Ovary (tissue), 9 donors: ENCODE data around the gene FAM114A2. TPM values are rescaled to one million over a fixed set of nuclear protein-coding genes. Genes with fewer than 3 reads are reported as not detected.

Source experiments
- DNase-seq, 5 donors: peaks; one replicate each; pipeline ENCODE4 v3.0.0-alpha.2; 2019 to 2020
- H3K27ac ChIP-seq, 2 donors: fragments of 200-600 bp; one replicate each; pipeline versions ENCODE4 v1.5.1 to v1.8.0; 2019 to 2022
- H3K27me3 ChIP-seq: fragments of 200-600 bp; one replicate; pipeline ENCODE4 v1.8.0; 2022
- H3K36me3 ChIP-seq: fragments of 200-600 bp; sonication (generic); one replicate; pipeline ENCODE4 v1.5.1; 2019
- H3K4me1 ChIP-seq: one replicate; pipeline ENCODE4 v1.8.1; 2013; ENCODE audit warnings: mild to moderate bottlenecking, moderate library complexity; ENCODE audit not compliant: insufficient read depth
- H3K4me3 ChIP-seq: fragments of 200-600 bp; sonication (generic); one replicate; pipeline ENCODE4 v1.5.1; 2017
- H3K9me3 ChIP-seq, 2 donors: fragments of 200-600 bp in 1 of 2; sonication (generic) in 1 of 2; one replicate each; pipeline versions ENCODE4 v1.5.1 to v1.8.1; 2013 to 2019; ENCODE audit warnings: mild to moderate bottlenecking in 1 of 2, moderate library complexity in 1 of 2
- EP300 ChIP-seq: sonication (generic); formaldehyde crosslinking; IDR thresholded peaks from one replicate; pipeline ENCODE4 v1.6.1; 2017; ENCODE audit warnings: antibody characterized with exemption
- POLR2A ChIP-seq: fragments of 450-650 bp; IDR thresholded peaks from one replicate; pipeline ENCODE4 v1.6.1; 2017; ENCODE audit warnings: antibody characterized with exemption, mild to moderate bottlenecking, moderate library complexity
- WGBS, 3 donors: extraction: QIAGEN DNeasy Blood & Tissue Kit in 1 of 3; methylation state at CpG; one replicate each; pipeline versions ENCODE4 v1.1.5 to v1.1.7; 2013 to 2017; 5-methylcytosine and 5-hydroxymethylcytosine counted together
- intact Hi-C, 4 donors: fragments of 100-400 bp; cut with DNase I; formaldehyde crosslinking; loops; one replicate each; pipeline versions ENCODE4 v1.11.0 to v1.15.1; 2022 to 2023
- polyA plus RNA-seq, 2 donors: library from polyadenylated mRNA; stranded (reverse); fragments of 200-250 nt in 1 of 2; fragments of 350-450 nt in 1 of 2; fragmentation: Illumina TruSeq in 1 of 2; extraction: RNeasy Lipid Tissue Mini Kit (QIAGEN cat#74804) in 1 of 2; gene quantifications; one replicate each; pipeline ENCODE4 v1.2.3, GENCODE V29; 2013 to 2014
- total RNA-seq, 7 donors: library from RNA; depleted of rRNA in 2 of 7; stranded (reverse); fragments of >200 nt in 2 of 7; fragmentation: NEBNext Ultra II Directional in 3 of 7; extraction: Animal tissue kit (Norgen Biotek cat#: 25700) in 3 of 7; gene quantifications; one replicate each; pipeline versions ENCODE4 v1.1.0 to v1.2.4, GENCODE V29; 2016 to 2023
- TF ChIP-seq, protein P1 (sequence below), 3 donors: fragments of 450-650 bp in 2 of 3; fragments of 200-600 bp in 1 of 3; IDR thresholded peaks; one replicate each; pipeline versions ENCODE4 v1.5.1 to v1.8.0; 2016 to 2022; ENCODE audit warnings: antibody characterized with exemption in 3 of 3, mild to moderate bottlenecking in 1 of 3
- donor health status: DM: no; HTN: no; CAD: no; lungs with moderate emphysema.
- donor health status: DM: no; HTN: no; CAD: no.
- donor health status: Bipolar disorder and iron deficiency.
- donor health status: DM: yes; HTN: yes; CAD: no.
- donor health status: DM: no; HTN: no; CAD: no.
- donor health status: DM: yes; HTN: yes; CAD: no.

FAM114A2 gene
- total and polyA plus RNA-seq, 9 donors: 9.6 to 63.3 (median 33.1) TPM

DNA sequence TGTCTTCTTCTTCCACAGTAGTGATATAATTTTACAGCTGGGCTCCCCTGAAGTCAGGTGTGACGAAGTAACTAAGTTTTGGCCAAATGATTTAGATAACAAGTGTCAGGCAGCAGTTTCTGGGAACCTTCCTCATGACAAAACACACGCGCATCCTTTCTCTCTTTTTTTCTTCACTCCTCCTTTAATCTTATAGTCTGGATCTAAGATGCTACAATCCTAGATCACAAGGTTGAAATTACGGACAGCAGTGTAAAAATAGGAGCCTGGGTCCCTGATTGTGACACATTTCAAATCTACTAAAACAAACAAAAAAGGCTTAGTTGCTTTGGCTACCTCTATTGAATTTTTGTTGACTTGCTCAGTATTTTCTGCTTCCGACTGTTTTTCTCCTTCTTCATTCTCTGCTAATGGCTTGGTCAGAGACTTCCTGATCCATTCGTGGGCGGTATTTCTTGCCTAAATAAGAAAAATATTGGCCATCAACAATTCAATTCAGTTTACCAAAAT is 36.1 kb downstream of the FAM114A2 start:
- H3K27me3 ChIP-seq: no peaks in the 10 kb centered on the region
- no peak overlapping the region for H3K27ac ChIP-seq
- H3K36me3 ChIP-seq: no peaks in the 10 kb centered on the region
- no peak for TF ChIP-seq POLR2A
- TF ChIP-seq EP300: no peak
- TF ChIP-seq, protein P1, sequence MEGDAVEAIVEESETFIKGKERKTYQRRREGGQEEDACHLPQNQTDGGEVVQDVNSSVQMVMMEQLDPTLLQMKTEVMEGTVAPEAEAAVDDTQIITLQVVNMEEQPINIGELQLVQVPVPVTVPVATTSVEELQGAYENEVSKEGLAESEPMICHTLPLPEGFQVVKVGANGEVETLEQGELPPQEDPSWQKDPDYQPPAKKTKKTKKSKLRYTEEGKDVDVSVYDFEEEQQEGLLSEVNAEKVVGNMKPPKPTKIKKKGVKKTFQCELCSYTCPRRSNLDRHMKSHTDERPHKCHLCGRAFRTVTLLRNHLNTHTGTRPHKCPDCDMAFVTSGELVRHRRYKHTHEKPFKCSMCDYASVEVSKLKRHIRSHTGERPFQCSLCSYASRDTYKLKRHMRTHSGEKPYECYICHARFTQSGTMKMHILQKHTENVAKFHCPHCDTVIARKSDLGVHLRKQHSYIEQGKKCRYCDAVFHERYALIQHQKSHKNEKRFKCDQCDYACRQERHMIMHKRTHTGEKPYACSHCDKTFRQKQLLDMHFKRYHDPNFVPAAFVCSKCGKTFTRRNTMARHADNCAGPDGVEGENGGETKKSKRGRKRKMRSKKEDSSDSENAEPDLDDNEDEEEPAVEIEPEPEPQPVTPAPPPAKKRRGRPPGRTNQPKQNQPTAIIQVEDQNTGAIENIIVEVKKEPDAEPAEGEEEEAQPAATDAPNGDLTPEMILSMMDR (IDR thresholded peaks at IDR 0.05): no peak
- intact Hi-C loops: no loop called here
- H3K4me3 ChIP-seq: no peak overlapping the region
- 39 to 50% (median 50%) methylated on average over 7 of the region's 7 CpGs for WGBS, 3 donors
- H3K4me1 ChIP-seq: peaks cover 1% of the 10 kb centered on the region
- H3K9me3 ChIP-seq: no peaks in the 10 kb centered on the region
- no peak for DNase-seq

DNA sequence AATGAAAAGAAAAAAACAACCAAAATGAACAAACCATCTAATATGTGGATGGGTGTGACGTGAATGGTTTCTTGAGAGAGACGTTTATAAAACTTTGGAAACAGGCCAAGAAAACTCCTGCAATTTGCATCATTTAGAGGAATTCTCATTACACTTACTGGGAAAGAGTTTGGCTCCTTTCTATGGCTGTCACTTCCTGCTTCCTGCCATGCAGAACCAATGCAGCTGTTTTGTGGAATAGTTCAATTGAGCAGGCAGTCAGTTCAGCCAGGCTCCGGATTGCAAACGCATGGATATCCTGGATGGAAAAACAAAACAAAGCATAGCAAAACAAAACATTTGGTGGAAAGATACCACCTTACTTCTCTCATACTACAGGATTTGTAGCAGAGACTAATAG is 36.6 kb downstream of the FAM114A2 start:
- Histone ChIP-seq H3K9me3 (no peaks in the 10 kb centered on the region), H3K27me3 (no peaks in the 10 kb centered on the region), H3K36me3 (no peaks in the 10 kb centered on the region), H3K4me3 (no peak overlapping the region), H3K4me1 (peaks cover 1% of the 10 kb centered on the region), H3K27ac (no peak overlapping the region)
- no peak for TF ChIP-seq POLR2A
- TF ChIP-seq EP300: peak; percentile 75
- TF ChIP-seq, protein P1 (IDR thresholded peaks at IDR 0.05): no peak
- intact Hi-C loops: no loop called here
- DNase-seq: peak in 2 of 5 donors; percentile 24 to 42
- WGBS, 3 donors: 13 to 15% (median 14%) methylated on average over 4 of the region's 4 CpGs

DNA sequence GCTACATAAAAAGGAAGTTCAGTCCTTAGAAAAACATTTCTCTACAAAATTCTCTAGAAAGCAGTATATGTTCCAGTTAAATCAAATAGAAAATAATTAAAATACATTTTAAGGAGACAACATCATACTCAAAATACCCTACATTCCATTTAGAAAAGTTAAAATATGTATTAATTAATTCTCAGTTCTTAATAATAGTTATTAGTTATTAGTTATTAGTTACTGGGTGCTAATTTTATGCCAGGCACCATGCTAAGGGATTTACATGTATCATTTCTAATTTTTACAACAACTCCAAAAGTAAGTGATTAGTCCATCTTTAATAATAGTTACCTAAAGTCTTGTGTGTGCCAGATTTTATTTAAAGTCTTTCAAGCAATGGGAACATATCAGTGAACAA is 38.0 kb downstream of the FAM114A2 start:
- Histone ChIP-seq H3K9me3 (no peaks in the 10 kb centered on the region), H3K36me3 (no peaks in the 10 kb centered on the region), H3K27ac (no peak overlapping the region), H3K4me3 (no peak overlapping the region), H3K27me3 (no peaks in the 10 kb centered on the region), H3K4me1 (peaks cover 1% of the 10 kb centered on the region)
- TF ChIP-seq, protein P1 (IDR thresholded peaks at IDR 0.05): no peak
- TF ChIP-seq EP300: no peak
- TF ChIP-seq POLR2A: no peak
- no peak for DNase-seq
- intact Hi-C loops: no loop called here

DNA sequence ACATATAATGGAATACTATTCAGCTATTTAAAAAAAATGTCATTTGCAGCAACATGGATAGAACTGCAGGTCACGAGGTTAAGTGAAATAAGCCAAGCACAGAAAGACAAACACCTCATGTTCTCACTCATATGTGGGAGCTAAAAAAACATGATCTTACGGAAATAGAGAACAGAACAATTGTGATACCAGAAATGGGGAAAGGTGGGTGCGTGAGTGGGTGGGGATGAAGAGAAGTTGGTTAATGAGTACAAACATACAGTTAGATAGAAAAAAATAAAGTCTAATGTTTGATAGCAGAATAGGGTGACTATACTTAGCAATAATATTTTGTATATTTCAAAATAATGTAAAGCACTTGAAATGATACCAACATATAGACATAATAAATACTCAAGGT is 38.7 kb downstream of the FAM114A2 start:
- DNase-seq: no peak
- WGBS, 3 donors: 93 to 97% (median 96%) methylated on average over 3 of the region's 3 CpGs
- Histone ChIP-seq H3K27ac (no peak overlapping the region), H3K4me1 (peaks cover 1% of the 10 kb centered on the region), H3K36me3 (no peaks in the 10 kb centered on the region), H3K27me3 (no peaks in the 10 kb centered on the region), H3K4me3 (no peak overlapping the region), H3K9me3 (no peaks in the 10 kb centered on the region)
- intact Hi-C loops: no loop called here
- TF ChIP-seq, protein P1 (IDR thresholded peaks at IDR 0.05): no peak
- no peak for TF ChIP-seq POLR2A
- no peak for TF ChIP-seq EP300
